Measurements from ENCODE around the gene UBAC2. TPM values are rescaled to one million over a fixed set of nuclear protein-coding genes. Genes with fewer than 3 reads are reported as not detected.

The UBAC2 gene
- total and polyA plus RNA-seq, 4 donors: 32.9 to 42.3 (median 35.3) TPM

GRCh38 chr13:99203601-99204579 is 3.2 kb downstream of the UBAC2 start:
- TF ChIP-seq MAX (IDR thresholded peaks at IDR 0.05) (no peak), EGR1 (IDR thresholded peaks at IDR 0.05; ENCODE audit: low read depth in 2 of 2) (no peak), GABPA (IDR thresholded peaks at IDR 0.05 in 1 of 2, conservative IDR thresholded peaks at IDR 0.05 in 1 of 2) (no peak), NR2F2 (IDR thresholded peaks at IDR 0.05) (no peak), ATF3 (IDR thresholded peaks at IDR 0.05) (no peak), YY1 (IDR thresholded peaks at IDR 0.05) (no peak), RXRA (IDR thresholded peaks at IDR 0.05) (no peak), HNF4A (conservative IDR thresholded peaks at IDR 0.05) (no peak), RAD21 (IDR thresholded peaks at IDR 0.05) (no peak), HNF4G (IDR thresholded peaks at IDR 0.05) (no peak), TAF1 (conservative IDR thresholded peaks at IDR 0.05) (no peak), FOXA1 (IDR thresholded peaks at IDR 0.05) (no peak), FOXA2 (IDR thresholded peaks at IDR 0.05) (no peak)
- TF ChIP-seq, protein P1, sequence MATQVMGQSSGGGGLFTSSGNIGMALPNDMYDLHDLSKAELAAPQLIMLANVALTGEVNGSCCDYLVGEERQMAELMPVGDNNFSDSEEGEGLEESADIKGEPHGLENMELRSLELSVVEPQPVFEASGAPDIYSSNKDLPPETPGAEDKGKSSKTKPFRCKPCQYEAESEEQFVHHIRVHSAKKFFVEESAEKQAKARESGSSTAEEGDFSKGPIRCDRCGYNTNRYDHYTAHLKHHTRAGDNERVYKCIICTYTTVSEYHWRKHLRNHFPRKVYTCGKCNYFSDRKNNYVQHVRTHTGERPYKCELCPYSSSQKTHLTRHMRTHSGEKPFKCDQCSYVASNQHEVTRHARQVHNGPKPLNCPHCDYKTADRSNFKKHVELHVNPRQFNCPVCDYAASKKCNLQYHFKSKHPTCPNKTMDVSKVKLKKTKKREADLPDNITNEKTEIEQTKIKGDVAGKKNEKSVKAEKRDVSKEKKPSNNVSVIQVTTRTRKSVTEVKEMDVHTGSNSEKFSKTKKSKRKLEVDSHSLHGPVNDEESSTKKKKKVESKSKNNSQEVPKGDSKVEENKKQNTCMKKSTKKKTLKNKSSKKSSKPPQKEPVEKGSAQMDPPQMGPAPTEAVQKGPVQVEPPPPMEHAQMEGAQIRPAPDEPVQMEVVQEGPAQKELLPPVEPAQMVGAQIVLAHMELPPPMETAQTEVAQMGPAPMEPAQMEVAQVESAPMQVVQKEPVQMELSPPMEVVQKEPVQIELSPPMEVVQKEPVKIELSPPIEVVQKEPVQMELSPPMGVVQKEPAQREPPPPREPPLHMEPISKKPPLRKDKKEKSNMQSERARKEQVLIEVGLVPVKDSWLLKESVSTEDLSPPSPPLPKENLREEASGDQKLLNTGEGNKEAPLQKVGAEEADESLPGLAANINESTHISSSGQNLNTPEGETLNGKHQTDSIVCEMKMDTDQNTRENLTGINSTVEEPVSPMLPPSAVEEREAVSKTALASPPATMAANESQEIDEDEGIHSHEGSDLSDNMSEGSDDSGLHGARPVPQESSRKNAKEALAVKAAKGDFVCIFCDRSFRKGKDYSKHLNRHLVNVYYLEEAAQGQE (IDR thresholded peaks at IDR 0.05): no peak
- TF ChIP-seq, protein P2, sequence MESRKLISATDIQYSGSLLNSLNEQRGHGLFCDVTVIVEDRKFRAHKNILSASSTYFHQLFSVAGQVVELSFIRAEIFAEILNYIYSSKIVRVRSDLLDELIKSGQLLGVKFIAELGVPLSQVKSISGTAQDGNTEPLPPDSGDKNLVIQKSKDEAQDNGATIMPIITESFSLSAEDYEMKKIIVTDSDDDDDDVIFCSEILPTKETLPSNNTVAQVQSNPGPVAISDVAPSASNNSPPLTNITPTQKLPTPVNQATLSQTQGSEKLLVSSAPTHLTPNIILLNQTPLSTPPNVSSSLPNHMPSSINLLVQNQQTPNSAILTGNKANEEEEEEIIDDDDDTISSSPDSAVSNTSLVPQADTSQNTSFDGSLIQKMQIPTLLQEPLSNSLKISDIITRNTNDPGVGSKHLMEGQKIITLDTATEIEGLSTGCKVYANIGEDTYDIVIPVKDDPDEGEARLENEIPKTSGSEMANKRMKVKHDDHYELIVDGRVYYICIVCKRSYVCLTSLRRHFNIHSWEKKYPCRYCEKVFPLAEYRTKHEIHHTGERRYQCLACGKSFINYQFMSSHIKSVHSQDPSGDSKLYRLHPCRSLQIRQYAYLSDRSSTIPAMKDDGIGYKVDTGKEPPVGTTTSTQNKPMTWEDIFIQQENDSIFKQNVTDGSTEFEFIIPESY (IDR thresholded peaks at IDR 0.05): no peak
- H3K9ac ChIP-seq (ENCODE audit: low read depth in 1 of 2, low read length in 2 of 2): no peak overlapping the region
- no peak for DNase-seq (ENCODE audit: low spot score)
- H3K4me3 ChIP-seq (ENCODE audit: low read depth in 1 of 3, low read length in 3 of 3): no peak overlapping the region
- H3K4me1 ChIP-seq (ENCODE audit: control insufficient read depth in 4 of 4, insufficient read depth in 4 of 4, low read length in 3 of 4): peaks cover 0 to 29% (median 20%) of the 10 kb centered on the region in 4 donors
- WGBS: 86% methylated on average over 9 of the region's 9 CpGs
- H3K9me3 ChIP-seq (ENCODE audit: control insufficient read depth in 4 of 4, low read length in 3 of 4): no peaks in the 10 kb centered on the region
- H3K27me3 ChIP-seq (ENCODE audit: control insufficient read depth in 4 of 4, insufficient read depth in 4 of 4, low read length in 3 of 4): no peaks in the 10 kb centered on the region
- H3K36me3 ChIP-seq (ENCODE audit: control insufficient read depth in 4 of 4, insufficient read depth in 3 of 4, low read depth in 1 of 4, low read length in 3 of 4): peaks cover 0 to 6% (median 3%) of the 10 kb centered on the region in 4 donors
- H3K27ac ChIP-seq (ENCODE audit: low read depth in 1 of 2, low read length in 2 of 2): no peak overlapping the region

- Histone ChIP-seq H3K9ac (ENCODE audit: low read depth in 1 of 2, low read length in 2 of 2) (no peak overlapping the region), H3K27ac (ENCODE audit: low read depth in 1 of 2, low read length in 2 of 2) (no peak overlapping the region), H3K9me3 (ENCODE audit: control insufficient read depth in 4 of 4, low read length in 3 of 4) (no peaks in the 10 kb centered on the region), H3K4me3 (ENCODE audit: low read depth in 1 of 3, low read length in 3 of 3) (no peak overlapping the region), H3K27me3 (ENCODE audit: control insufficient read depth in 4 of 4, insufficient read depth in 4 of 4, low read length in 3 of 4) (no peaks in the 10 kb centered on the region), H3K4me1 (ENCODE audit: control insufficient read depth in 4 of 4, insufficient read depth in 4 of 4, low read length in 3 of 4) (peaks cover 0 to 22% (median 14%) of the 10 kb centered on the region in 4 donors), H3K36me3 (ENCODE audit: control insufficient read depth in 4 of 4, insufficient read depth in 3 of 4, low read depth in 1 of 4, low read length in 3 of 4) (peaks cover 0 to 6% (median 3%) of the 10 kb centered on the region in 4 donors)
- 94% methylated on average over 22 of the region's 22 CpGs for WGBS
- DNase-seq (ENCODE audit: low spot score): no peak
- TF ChIP-seq RXRA (IDR thresholded peaks at IDR 0.05) (no peak), HNF4A (conservative IDR thresholded peaks at IDR 0.05) (no peak)
These were observed 5.1 kb downstream of the UBAC2 start for GRCh38 chr13:99205621-99206220.
